HG02840 (cell line): ENCODE data around the gene AK8.

Experiments used
- ATAC-seq: cut with Tn5 transposase; IDR thresholded peaks from one replicate; pipeline ENCODE4 v1.9.1; 2021; ENCODE audit warnings: mild to moderate bottlenecking, moderate library complexity, moderate number of reproducible peaks; ENCODE audit not compliant: unreplicated experiment, low FRiP score

The AK8 gene

GRCh38 chr9:132828201-132828770, 49.8 kb downstream of the AK8 start:
- no peak for ATAC-seq

DNA sequence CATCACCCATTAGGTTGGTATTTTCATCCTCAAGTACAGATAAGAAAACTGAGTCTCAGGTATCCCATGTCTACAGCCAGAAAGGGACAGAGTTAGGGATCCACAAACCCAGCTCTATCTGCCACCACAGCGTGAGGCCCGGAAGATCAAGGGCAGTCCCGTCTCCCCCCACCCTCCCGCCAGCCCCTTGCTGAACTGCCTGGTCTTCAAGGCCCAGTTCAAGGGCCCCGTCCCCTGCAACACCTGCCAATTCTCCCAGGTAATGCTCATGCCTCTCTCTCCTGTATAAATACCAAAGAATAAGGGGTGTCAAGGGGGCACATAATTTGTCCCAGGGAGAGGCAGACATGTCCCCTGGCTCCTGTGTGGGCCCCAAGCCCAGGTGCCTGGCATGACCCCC, 50.7 kb downstream of the AK8 start:
- ATAC-seq, result no peak

GRCh38 chr9:132826621-132827365, 51.3 kb downstream of the AK8 start:
- ATAC-seq, result no peak

DNA sequence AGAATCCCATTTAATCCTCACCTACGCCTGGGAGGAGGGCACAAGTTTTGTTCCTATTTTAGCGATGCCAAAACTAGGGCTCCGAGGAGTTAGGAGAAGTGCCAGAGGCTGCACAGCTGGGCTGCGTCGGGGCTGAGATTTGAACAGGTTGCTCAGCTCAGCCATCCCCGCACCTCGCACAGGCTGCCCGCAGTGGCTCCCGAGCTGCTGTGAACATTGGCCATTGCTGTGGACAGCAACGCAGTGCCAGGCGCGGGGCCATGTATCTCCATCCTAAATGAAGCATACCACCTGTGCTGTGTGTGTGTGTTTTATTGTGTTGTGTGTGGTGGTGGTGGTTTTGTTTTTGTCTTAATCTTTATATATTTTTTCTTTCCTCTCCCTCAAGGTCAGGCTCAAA, 52.0 kb downstream of the AK8 start:
- ATAC-seq, result no peak

DNA sequence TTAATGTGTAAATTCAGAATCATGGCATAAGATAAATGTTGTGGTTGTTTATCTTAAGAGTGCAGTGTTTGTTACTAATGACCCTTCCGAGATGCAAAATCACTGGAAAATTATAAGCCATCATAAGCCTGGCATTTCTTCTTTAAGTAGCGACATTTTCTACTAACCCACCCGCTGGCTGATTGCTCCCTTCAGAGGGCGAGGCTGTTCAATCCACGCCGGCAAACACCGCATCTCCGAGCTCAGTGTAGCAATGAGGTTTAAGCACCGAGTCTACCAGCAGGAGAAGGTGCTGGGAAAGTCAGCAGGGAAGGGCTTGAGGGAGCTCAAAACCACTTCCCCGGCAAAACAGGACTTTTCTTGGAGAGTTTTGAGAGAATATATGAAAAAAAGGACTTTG, 52.7 kb downstream of the AK8 start:
- ATAC-seq, result no peak

GRCh38 chr9:132824951-132825350, 53.1 kb downstream of the AK8 start:
- ATAC-seq, result no peak

GRCh38 chr9:132824151-132824550, 53.9 kb downstream of the AK8 start:
- ATAC-seq, result no peak

- no peak for ATAC-seq
Observed at GRCh38 chr9:132823370-132824145, 54.5 kb downstream of the AK8 start.

GRCh38 chr9:132820169-132820944, 57.7 kb downstream of the AK8 start:
- no peak for ATAC-seq

GRCh38 chr9:132818588-132818987, 59.5 kb downstream of the AK8 start:
- ATAC-seq, result no peak

GRCh38 chr9:132814937-132815336, 63.1 kb downstream of the AK8 start:
- no peak for ATAC-seq

DNA sequence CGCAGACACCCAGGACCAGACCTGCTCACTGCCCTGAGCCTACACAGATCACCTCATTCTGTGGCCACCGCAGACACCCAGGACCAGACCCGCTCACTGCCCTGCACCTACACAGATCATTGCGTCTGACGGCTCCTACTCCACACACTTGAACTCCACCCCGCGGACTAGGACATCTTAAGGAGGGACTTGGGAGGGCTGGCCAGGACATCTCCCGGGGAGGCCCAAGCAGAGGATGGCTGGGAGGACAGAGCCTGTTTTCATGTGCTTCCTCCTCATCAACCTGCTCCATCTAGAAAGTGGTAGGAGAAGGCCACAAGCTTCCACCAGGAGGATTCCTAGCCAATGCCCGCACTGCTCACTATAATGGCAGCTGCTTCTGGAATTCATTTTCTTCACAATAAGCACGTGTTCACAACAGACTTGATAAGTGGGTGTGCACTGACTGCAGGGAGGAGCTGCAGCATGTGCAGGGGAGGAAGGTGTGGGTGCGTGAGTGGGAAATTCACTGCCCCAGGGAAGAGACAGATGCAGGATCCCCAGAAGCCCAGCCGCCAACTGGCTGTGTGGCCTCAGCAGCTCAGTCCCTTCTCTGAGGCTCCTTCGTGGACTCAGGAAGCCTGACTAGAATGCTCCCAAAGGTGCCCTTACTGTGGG, 64.8 kb downstream of the AK8 start:
- no peak for ATAC-seq

GRCh38 chr9:132811985-132812384, 66.1 kb downstream of the AK8 start:
- no peak for ATAC-seq

DNA sequence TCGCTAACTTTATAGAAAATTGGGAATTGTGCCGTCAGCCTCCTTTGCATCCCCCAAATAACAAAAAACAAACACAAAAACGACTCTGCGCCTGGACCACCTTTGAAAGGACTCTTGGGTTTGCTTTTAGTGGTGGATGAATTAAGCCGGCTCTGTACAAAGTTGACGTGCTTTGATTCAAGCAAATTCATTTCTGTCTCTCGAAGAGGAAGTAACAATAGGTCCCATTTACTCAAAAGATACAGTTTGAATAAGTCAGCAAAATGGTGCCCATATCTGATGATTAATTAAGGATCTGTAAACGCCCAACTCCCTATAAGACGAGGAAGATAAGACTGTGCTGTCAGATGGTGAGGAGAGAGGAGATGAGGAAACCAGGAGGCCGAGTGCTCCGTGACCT, 67.8 kb downstream of the AK8 start:
- no peak for ATAC-seq

GRCh38 chr9:132809677-132810271, 68.3 kb downstream of the AK8 start:
- ATAC-seq, result no peak

GRCh38 chr9:132808645-132809044, 69.4 kb downstream of the AK8 start:
- no peak for ATAC-seq

- ATAC-seq, result no peak
Observed at GRCh38 chr9:132806723-132807421, 71.2 kb downstream of the AK8 start.

GRCh38 chr9:132806306-132806705, 71.8 kb downstream of the AK8 start:
- no peak for ATAC-seq

GRCh38 chr9:132804576-132805295, 73.3 kb downstream of the AK8 start:
- no peak for ATAC-seq
